Nephron (organoid): ENCODE data around the gene CDC42BPB.

Source experiments
- H3K27ac Mint-ChIP-seq, 3 experiments: 2 replicates each; pipeline ENCODE4 v1.8.0; 2020; ENCODE audit warnings: mixed read lengths in 3 of 3, mild to moderate bottlenecking in 2 of 3, moderate library complexity in 1 of 3
- H3K27me3 Mint-ChIP-seq: 2 replicates; pipeline ENCODE4 v1.8.0; 2021; ENCODE audit warnings: low read depth, mild to moderate bottlenecking, moderate library complexity, mixed read lengths
- H3K36me3 Mint-ChIP-seq: 2 replicates; pipeline ENCODE4 v1.8.0; 2020; ENCODE audit warnings: low read depth, mixed read lengths
- H3K4me1 Mint-ChIP-seq: 2 replicates; pipeline ENCODE4 v1.8.0; 2020; ENCODE audit warnings: mixed read lengths
- H3K4me3 Mint-ChIP-seq, 3 experiments: 2 replicates each; pipeline ENCODE4 v1.8.0; 2020; ENCODE audit warnings: mild to moderate bottlenecking in 3 of 3, mixed read lengths in 3 of 3, moderate library complexity in 2 of 3
- H3K9me3 Mint-ChIP-seq: 2 replicates; pipeline ENCODE4 v1.8.0; 2020; ENCODE audit warnings: mixed read lengths
- CTCF ChIP-seq, 3 experiments: fragments of 200-600 bp; sonication (generic); IDR thresholded peaks; one replicate each; pipeline ENCODE4 v1.5.0; 2021; ENCODE audit warnings: antibody characterized with exemption in 3 of 3; ENCODE audit not compliant: unreplicated experiment in 3 of 3

Gene CDC42BPB

GRCh38 chr14:103008768-103009357 lies 48.5 kb downstream of the CDC42BPB start:
- no peak overlapping the region for H3K27ac Mint-ChIP-seq
- no peak overlapping the region for H3K4me3 Mint-ChIP-seq
- no peaks in the 10 kb centered on the region for H3K27me3 Mint-ChIP-seq
- peaks cover 31% of the 10 kb centered on the region for H3K36me3 Mint-ChIP-seq
- H3K4me1 Mint-ChIP-seq = no peaks in the 10 kb centered on the region
- H3K9me3 Mint-ChIP-seq = no peaks in the 10 kb centered on the region
- no peak for TF ChIP-seq CTCF (IDR thresholded peaks at IDR 0.05; ENCODE audit: unreplicated experiment in 3 of 3)

GRCh38 chr14:103008126-103008525 lies 49.2 kb downstream of the CDC42BPB start:
- Mint-ChIP-seq H3K4me1 (no peaks in the 10 kb centered on the region), H3K4me3 (no peak overlapping the region), H3K27me3 (no peaks in the 10 kb centered on the region), H3K9me3 (no peaks in the 10 kb centered on the region), H3K27ac (no peak overlapping the region), H3K36me3 (peaks cover 38% of the 10 kb centered on the region)
- TF ChIP-seq CTCF (IDR thresholded peaks at IDR 0.05; ENCODE audit: unreplicated experiment in 3 of 3) = no peak

- Mint-ChIP-seq H3K4me3 (no peak overlapping the region), H3K36me3 (peaks cover 40% of the 10 kb centered on the region), H3K27me3 (no peaks in the 10 kb centered on the region), H3K27ac (no peak overlapping the region), H3K4me1 (no peaks in the 10 kb centered on the region), H3K9me3 (no peaks in the 10 kb centered on the region)
- TF ChIP-seq CTCF (IDR thresholded peaks at IDR 0.05; ENCODE audit: unreplicated experiment in 3 of 3) = no peak
These were observed 49.8 kb downstream of the CDC42BPB start for GRCh38 chr14:103007555-103007954.

GRCh38 chr14:103006991-103007520 lies 50.3 kb downstream of the CDC42BPB start:
- no peaks in the 10 kb centered on the region for H3K9me3 Mint-ChIP-seq
- no peak for TF ChIP-seq CTCF (IDR thresholded peaks at IDR 0.05; ENCODE audit: unreplicated experiment in 3 of 3)
- no peak overlapping the region for H3K4me3 Mint-ChIP-seq
- no peaks in the 10 kb centered on the region for H3K27me3 Mint-ChIP-seq
- no peaks in the 10 kb centered on the region for H3K4me1 Mint-ChIP-seq
- H3K36me3 Mint-ChIP-seq = peaks cover 43% of the 10 kb centered on the region
- no peak overlapping the region for H3K27ac Mint-ChIP-seq

GRCh38 chr14:103006106-103006505 lies 51.2 kb downstream of the CDC42BPB start:
- no peak overlapping the region for H3K27ac Mint-ChIP-seq
- no peaks in the 10 kb centered on the region for H3K9me3 Mint-ChIP-seq
- no peaks in the 10 kb centered on the region for H3K4me1 Mint-ChIP-seq
- no peak overlapping the region for H3K4me3 Mint-ChIP-seq
- H3K36me3 Mint-ChIP-seq = peaks cover 38% of the 10 kb centered on the region
- TF ChIP-seq CTCF (IDR thresholded peaks at IDR 0.05; ENCODE audit: unreplicated experiment in 3 of 3) = no peak
- no peaks in the 10 kb centered on the region for H3K27me3 Mint-ChIP-seq

- TF ChIP-seq CTCF (IDR thresholded peaks at IDR 0.05; ENCODE audit: unreplicated experiment in 3 of 3) = no peak
- H3K27me3 Mint-ChIP-seq = no peaks in the 10 kb centered on the region
- H3K4me3 Mint-ChIP-seq = no peak overlapping the region
- H3K36me3 Mint-ChIP-seq = peaks cover 46% of the 10 kb centered on the region
- no peaks in the 10 kb centered on the region for H3K4me1 Mint-ChIP-seq
- H3K9me3 Mint-ChIP-seq = no peaks in the 10 kb centered on the region
- H3K27ac Mint-ChIP-seq = no peak overlapping the region
These were observed 53.5 kb downstream of the CDC42BPB start for GRCh38 chr14:103003850-103004249.
